ENCODE measurements around the gene SH3RF2. TPM values are rescaled to one million over a fixed set of nuclear protein-coding genes. Genes with fewer than 3 reads are reported as not detected.

Gene SH3RF2
- polyA plus RNA-seq, 1 experiment: 0.45 TPM

DNA sequence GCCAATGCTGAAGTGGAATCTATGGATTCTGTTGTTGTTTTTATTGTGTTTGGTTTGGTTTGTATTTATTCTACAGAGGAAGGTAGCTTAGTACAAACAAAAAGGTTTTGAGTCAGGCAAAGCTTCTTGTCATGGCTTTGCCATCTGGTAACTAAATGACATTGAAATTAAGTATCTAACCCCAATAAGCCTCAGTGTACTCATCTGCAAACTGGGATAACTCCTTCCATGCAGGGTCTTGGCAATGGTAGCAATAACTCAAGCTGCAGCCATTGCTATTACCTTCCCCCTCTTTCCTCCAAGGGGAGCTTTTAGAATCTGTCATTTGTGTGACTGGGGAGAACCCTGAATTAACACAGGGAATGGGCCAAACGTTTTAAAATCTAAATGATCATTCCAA, 89.3 kb downstream of the SH3RF2 start:
- no peaks in the 10 kb centered on the region for H3K36me3 ChIP-seq (ENCODE audit: control insufficient read depth, insufficient read depth, low read length)
- DNase-seq (ENCODE audit: low read depth): no peak
- TF ChIP-seq, protein P1, sequence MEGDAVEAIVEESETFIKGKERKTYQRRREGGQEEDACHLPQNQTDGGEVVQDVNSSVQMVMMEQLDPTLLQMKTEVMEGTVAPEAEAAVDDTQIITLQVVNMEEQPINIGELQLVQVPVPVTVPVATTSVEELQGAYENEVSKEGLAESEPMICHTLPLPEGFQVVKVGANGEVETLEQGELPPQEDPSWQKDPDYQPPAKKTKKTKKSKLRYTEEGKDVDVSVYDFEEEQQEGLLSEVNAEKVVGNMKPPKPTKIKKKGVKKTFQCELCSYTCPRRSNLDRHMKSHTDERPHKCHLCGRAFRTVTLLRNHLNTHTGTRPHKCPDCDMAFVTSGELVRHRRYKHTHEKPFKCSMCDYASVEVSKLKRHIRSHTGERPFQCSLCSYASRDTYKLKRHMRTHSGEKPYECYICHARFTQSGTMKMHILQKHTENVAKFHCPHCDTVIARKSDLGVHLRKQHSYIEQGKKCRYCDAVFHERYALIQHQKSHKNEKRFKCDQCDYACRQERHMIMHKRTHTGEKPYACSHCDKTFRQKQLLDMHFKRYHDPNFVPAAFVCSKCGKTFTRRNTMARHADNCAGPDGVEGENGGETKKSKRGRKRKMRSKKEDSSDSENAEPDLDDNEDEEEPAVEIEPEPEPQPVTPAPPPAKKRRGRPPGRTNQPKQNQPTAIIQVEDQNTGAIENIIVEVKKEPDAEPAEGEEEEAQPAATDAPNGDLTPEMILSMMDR (IDR thresholded peaks at IDR 0.05; ENCODE audit: insufficient read depth, low read depth, low read length): no peak
- no peaks in the 10 kb centered on the region for H3K27me3 ChIP-seq (ENCODE audit: control insufficient read depth, insufficient read depth, low read length)
- ChIA-PET CTCF (interaction anchor here (0.7 to 3.6 kb wide), 2 partner anchors 15 to 122 kb away, joined by 3 to 11 read pairs; no protein-coding TSS in a partner anchor), POLR2A (no interaction called here)
- H3K4me3 ChIP-seq (ENCODE audit: low read depth, low read length): no peak overlapping the region

DNA sequence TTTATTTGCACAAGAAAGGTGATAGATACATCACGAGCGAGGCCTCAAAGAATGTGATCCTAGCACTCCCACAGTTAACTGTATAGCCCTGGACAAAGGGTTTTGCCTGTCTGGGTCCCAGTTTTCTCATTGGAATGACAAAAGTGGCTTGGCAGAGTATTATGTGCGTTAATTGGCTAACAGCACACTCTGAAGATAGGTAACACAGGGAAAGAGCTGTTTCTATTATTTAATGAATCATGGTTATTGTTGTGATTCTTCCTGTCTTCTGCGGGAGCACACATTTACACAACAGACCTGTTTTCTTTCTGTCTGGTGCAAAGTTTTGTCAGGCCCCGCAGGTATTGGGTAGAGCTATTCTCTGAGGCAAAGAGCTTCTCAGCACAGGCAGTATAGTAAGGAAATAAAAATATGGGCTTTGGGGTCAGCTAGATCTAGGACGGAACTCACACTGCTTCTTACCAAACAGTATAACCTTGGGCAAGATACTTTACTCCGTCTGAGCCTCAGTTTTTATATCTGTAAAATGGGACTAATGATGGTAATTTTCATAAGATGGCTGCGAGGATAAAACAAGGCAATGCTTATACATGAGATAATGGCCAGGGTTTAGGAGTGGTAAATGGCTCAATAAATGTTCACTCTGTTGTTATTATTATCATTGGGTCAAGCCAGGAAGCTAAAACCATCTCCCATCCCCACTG, 90.1 kb downstream of the SH3RF2 start:
- no peaks in the 10 kb centered on the region for H3K27me3 ChIP-seq (ENCODE audit: control insufficient read depth, insufficient read depth, low read length)
- no peak overlapping the region for H3K4me3 ChIP-seq (ENCODE audit: low read depth, low read length)
- ChIA-PET POLR2A (no interaction called here), CTCF (interaction anchor here (0.7 to 3.6 kb wide), 2 partner anchors 14 to 123 kb away, joined by 3 to 11 read pairs; no protein-coding TSS in a partner anchor)
- TF ChIP-seq, protein P1 (IDR thresholded peaks at IDR 0.05; ENCODE audit: insufficient read depth, low read depth, low read length): no peak
- no peaks in the 10 kb centered on the region for H3K36me3 ChIP-seq (ENCODE audit: control insufficient read depth, insufficient read depth, low read length)
- DNase-seq (ENCODE audit: low read depth): no peak

DNA sequence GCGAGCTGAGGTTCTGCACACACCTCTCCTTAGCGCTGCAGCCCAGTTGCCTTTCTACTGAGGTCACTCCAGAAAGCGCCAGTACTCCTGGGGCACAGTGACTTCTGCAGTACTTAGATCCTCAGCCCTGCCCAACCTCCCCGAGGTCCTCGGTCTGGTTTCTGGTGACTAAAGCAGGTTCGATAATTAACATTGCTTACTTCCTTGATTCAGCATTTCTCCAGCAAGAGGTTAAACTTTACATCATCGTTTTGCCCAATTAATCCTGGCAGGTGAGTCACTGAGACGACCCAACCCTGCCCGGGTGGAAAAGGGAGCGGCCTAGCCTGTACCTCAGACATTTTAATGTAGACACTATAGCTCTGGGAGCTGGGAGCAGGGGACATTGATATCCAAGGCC, 91.4 kb downstream of the SH3RF2 start:
- ChIA-PET CTCF (interaction anchor here (3.6 kb wide), 1 partner anchor 13 kb away, joined by 11 read pairs; no protein-coding TSS in a partner anchor), POLR2A (no interaction called here)
- H3K4me3 ChIP-seq (ENCODE audit: low read depth, low read length): no peak overlapping the region
- no peaks in the 10 kb centered on the region for H3K36me3 ChIP-seq (ENCODE audit: control insufficient read depth, insufficient read depth, low read length)
- no peaks in the 10 kb centered on the region for H3K27me3 ChIP-seq (ENCODE audit: control insufficient read depth, insufficient read depth, low read length)
- no peak for DNase-seq (ENCODE audit: low read depth)
- TF ChIP-seq, protein P1 (IDR thresholded peaks at IDR 0.05; ENCODE audit: insufficient read depth, low read depth, low read length): no peak

DNA sequence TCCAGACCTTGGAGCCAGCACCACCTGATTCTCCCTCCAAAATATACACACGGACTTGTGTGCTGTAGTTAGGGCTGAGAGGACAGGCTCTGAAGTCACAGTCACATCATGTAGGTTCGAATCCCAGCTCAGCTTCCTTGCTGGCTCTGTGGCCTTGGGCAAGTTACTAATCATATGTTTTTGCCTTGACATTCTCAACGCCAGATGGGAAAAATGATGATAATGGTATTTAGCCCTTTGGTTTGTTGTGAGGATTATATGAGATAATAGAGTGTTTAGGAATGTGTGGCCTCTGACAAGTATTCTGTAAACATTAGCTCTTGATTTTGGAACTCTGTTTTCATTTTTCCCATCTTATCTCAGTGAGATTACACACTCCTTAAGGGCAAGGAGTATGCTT, 96.5 kb downstream of the SH3RF2 start:
- DNase-seq (ENCODE audit: low read depth): no peak
- Histone ChIP-seq H3K4me3 (ENCODE audit: low read depth, low read length) (no peak overlapping the region), H3K27me3 (ENCODE audit: control insufficient read depth, insufficient read depth, low read length) (no peaks in the 10 kb centered on the region; the same call in 1 of the 2 replicates), H3K36me3 (ENCODE audit: control insufficient read depth, insufficient read depth, low read length) (no peaks in the 10 kb centered on the region)
- CTCF ChIA-PET: interaction anchor here (1.0 kb wide), 1 partner anchor 12 kb away, joined by 3 read pairs; no protein-coding TSS in a partner anchor
- TF ChIP-seq, protein P1 (IDR thresholded peaks at IDR 0.05; ENCODE audit: insufficient read depth, low read depth, low read length): no peak
- POLR2A ChIA-PET: no interaction called here

DNA sequence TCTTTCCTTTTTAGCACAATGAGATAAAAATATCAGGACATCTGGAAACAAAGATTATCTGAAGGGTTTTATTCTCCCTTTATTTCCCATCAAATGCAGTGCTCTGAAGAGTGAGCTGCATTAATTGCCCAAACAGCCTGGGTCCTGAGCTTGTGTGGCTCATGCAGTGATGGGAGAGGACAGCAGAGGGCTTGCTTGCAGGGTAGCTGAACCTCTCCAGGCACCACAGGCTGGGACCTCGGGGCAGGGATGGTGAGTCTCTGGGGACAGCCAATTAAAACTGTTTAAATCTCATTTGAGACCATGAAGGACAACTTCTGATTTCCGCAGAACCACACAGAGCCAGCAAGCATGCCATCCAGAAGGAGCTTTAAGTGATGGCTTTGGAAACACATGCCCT, 97.7 kb downstream of the SH3RF2 start:
- ChIA-PET CTCF (no interaction called here), POLR2A (no interaction called here)
- no peaks in the 10 kb centered on the region; the same call in 1 of the 2 replicates for H3K27me3 ChIP-seq (ENCODE audit: control insufficient read depth, insufficient read depth, low read length)
- no peaks in the 10 kb centered on the region for H3K36me3 ChIP-seq (ENCODE audit: control insufficient read depth, insufficient read depth, low read length)
- no peak overlapping the region for H3K4me3 ChIP-seq (ENCODE audit: low read depth, low read length)
- no peak for DNase-seq (ENCODE audit: low read depth)
- TF ChIP-seq, protein P1 (IDR thresholded peaks at IDR 0.05; ENCODE audit: insufficient read depth, low read depth, low read length): no peak
